Central memory CD8-positive, alpha-beta T cell (primary cell): ENCODE results near the gene GLRX5.

Experiments
- ATAC-seq: fragments of 150-1000 bp; cut with Tn5 transposase; replicated peaks from 2 replicates; pipeline ENCODE4 v1.10.0; 2022; ENCODE audit warnings: mild to moderate bottlenecking, moderate FRiP score, moderate number of reproducible peaks; ENCODE audit not compliant: poor library complexity, severe bottlenecking; ENCODE audit errors: extremely low read depth
- DNase-seq, 2 donors: peaks; one replicate each; pipeline ENCODE4 v3.0.0; 2021; ENCODE audit warnings: low spot score in 2 of 2
- H3K27ac Mint-ChIP-seq: one replicate; pipeline ENCODE4 v1.8.0; 2022; ENCODE audit warnings: low read depth, mild to moderate bottlenecking, moderate library complexity, mixed read lengths
- H3K27me3 Mint-ChIP-seq: one replicate; pipeline ENCODE4 v1.8.0; 2022; ENCODE audit warnings: mixed read lengths
- H3K36me3 Mint-ChIP-seq: one replicate; pipeline ENCODE4 v1.8.0; 2022; ENCODE audit warnings: mild to moderate bottlenecking, moderate library complexity, mixed read lengths; ENCODE audit not compliant: insufficient read depth
- H3K4me1 Mint-ChIP-seq: one replicate; pipeline ENCODE4 v1.8.0; 2022; ENCODE audit warnings: mixed read lengths
- H3K4me3 Mint-ChIP-seq: one replicate; pipeline ENCODE4 v1.8.0; 2022; ENCODE audit warnings: mild to moderate bottlenecking, moderate library complexity, mixed read lengths
- H3K9me3 Mint-ChIP-seq: one replicate; pipeline ENCODE4 v1.8.0; 2022; ENCODE audit warnings: mixed read lengths

GLRX5 gene

DNA sequence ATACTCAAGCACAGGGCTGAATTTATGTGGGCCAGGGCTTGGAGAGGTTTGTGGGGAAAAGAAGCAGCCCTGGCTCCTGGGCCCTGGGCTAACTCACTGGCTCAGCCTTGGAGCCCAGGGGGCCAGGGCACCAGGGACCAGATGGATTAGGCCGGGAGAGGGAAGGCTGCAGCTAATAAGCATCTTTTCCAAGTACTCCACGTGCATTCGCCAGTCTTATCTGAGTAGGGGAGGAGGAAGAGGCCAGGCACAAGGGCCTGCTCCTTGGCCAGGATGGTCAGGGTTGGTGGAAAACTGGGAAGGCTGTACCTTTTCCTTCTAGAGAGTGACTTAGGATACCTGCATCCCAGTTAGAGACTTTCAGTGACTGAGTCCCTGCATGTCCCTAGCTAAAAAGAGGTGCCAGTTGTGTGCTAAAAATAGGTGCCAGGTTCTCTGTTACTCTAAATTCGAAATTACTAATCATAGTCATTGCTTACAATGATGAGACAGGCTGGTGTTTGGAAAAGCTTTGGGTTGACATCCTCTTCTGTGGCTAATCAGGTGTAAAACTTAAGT is 1.3 kb downstream of the GLRX5 start:
- no peak for DNase-seq
- peak overlapping the region; percentile 88 for H3K4me3 Mint-ChIP-seq
- no peaks in the 10 kb centered on the region for H3K27me3 Mint-ChIP-seq
- peaks cover 68% of the 10 kb centered on the region for H3K4me1 Mint-ChIP-seq
- no peaks in the 10 kb centered on the region for H3K9me3 Mint-ChIP-seq
- no peak for ATAC-seq
- H3K27ac Mint-ChIP-seq = peak overlapping the region; percentile 93
- peaks cover 12% of the 10 kb centered on the region for H3K36me3 Mint-ChIP-seq

DNA sequence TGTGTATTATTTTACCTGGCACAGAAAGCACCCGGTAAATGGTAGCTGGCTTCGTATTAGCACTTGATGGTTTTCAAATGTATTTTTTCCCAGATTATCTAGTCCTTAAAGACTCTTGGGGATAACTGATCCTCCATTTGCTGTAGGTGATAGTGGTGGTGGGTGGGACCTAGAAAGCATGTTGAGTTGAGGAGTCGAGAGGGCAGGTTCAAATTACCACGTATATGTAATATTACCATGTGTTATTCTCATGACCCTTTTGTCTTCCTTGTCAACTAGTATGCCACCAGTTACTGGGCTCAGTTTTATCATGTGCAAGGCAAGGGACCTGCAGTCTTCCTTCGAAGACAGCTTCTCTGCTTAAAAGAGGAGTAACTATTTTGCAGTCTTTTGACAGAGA is 1.8 kb downstream of the GLRX5 start:
- H3K27ac Mint-ChIP-seq = no peak overlapping the region
- H3K36me3 Mint-ChIP-seq = peaks cover 12% of the 10 kb centered on the region
- H3K4me1 Mint-ChIP-seq = peaks cover 63% of the 10 kb centered on the region
- DNase-seq (no peak), ATAC-seq (no peak)
- H3K4me3 Mint-ChIP-seq = no peak overlapping the region
- no peaks in the 10 kb centered on the region for H3K27me3 Mint-ChIP-seq
- H3K9me3 Mint-ChIP-seq = no peaks in the 10 kb centered on the region

DNA sequence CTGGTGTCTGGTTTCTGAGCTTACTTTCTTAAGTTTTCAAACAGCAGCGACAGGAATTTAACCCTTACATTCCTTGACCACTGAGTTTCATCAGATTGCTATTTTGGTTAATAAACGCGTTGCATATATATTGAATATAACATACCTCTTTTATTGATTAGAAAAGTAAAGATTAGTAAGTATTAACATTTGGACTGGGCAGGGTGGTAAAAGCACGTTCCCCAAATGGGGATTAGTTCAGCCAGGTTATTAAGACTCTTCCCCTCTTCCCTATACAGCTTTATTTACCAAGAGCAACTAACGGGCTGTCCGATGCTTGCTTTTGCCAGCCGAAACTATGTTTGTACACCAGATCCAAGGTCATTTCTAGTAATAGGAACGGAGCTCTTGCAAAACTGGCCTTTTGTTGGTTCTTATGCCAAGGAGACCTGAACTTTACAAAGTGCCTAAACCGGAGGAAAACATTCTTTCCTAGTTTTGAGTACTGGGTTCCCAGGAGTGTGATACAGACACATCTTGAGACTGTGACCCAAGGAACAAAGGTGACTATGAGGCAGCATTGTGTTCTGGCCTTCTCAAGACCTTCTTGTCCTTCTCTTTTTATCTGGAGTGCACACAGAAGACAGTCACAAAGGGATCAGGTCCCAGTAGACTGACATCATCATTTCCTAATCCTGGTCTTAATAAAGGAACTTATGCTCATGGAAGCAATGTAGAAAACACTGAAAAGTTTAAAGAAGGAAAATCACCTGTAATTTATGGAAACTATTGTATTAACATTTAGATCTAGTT is 2.6 kb downstream of the GLRX5 start:
- DNase-seq (no peak), ATAC-seq (no peak)
- H3K4me3 Mint-ChIP-seq = no peak overlapping the region
- H3K9me3 Mint-ChIP-seq = no peaks in the 10 kb centered on the region
- peaks cover 12% of the 10 kb centered on the region for H3K36me3 Mint-ChIP-seq
- peaks cover 55% of the 10 kb centered on the region for H3K4me1 Mint-ChIP-seq
- no peaks in the 10 kb centered on the region for H3K27me3 Mint-ChIP-seq
- H3K27ac Mint-ChIP-seq = peak overlapping the region; percentile 16

DNA sequence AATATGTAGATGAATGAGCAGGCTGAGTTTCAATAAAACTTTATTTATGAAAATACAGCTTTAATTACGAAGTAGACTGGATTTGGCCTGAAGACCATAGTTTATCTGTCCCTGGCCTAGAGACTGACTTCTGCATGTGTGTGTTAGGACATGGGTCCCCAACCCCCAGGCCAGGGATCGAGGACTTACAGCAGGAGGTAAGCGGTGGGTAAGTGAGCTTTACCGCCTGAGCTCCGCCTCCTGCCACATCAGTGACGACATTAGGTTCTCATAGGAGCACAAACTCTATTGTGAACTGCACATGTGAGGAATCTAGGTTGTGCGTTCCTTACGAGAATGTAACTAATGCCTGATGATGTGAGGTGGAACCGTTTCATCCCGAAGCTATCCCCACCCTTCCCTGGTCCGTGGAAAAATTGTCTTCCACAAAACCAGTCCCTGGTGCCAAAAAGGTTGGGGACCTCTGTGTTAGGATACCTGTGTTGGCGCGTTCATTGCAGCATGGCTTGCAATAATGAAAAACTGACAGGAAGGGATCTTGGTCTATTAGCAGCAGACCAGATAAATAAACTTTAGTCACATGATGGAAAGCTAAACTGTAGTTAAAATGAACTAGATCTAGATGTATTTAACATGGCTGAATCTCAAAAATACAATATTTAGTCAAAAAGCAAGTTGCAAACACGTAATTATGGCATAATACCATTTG is 4.1 kb downstream of the GLRX5 start:
- peaks cover 42% of the 10 kb centered on the region for H3K4me1 Mint-ChIP-seq
- no peaks in the 10 kb centered on the region for H3K9me3 Mint-ChIP-seq
- H3K27ac Mint-ChIP-seq = no peak overlapping the region
- H3K27me3 Mint-ChIP-seq = no peaks in the 10 kb centered on the region
- H3K36me3 Mint-ChIP-seq = peaks cover 12% of the 10 kb centered on the region
- ATAC-seq (no peak), DNase-seq (no peak)
- no peak overlapping the region for H3K4me3 Mint-ChIP-seq

DNA sequence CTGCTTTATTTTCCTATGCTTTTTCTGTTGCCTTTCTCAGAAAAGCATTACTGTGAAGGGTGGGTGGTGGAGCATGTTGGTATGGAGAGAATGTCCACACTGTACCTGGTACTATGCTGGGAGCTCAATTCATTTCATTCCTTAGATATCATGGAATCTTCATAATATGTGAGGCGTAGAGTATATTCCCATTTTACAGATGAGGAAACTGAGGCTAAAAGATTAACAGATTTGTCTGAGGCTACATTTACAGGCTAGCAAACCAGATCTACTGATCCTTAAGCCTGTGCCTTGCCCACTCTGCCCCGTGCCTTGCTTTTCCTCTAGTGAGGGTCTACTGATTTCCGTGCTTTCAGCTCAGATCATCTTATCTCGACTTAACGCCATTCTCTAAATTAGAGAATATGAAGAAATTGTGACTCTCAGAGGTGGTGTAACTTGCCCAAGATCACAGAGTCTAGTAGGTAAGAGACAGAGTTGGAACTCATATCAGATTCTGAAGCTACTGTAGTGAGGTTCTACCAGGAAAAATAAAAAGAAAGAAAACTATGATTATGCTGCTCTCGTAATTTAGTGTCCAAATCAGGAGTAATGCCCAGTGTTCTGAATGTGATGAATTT is 5.5 kb downstream of the GLRX5 start:
- DNase-seq (no peak), ATAC-seq (no peak)
- Mint-ChIP-seq H3K27me3 (no peaks in the 10 kb centered on the region), H3K36me3 (peaks cover 6% of the 10 kb centered on the region), H3K4me3 (no peak overlapping the region), H3K27ac (no peak overlapping the region), H3K4me1 (peaks cover 40% of the 10 kb centered on the region), H3K9me3 (no peaks in the 10 kb centered on the region)

DNA sequence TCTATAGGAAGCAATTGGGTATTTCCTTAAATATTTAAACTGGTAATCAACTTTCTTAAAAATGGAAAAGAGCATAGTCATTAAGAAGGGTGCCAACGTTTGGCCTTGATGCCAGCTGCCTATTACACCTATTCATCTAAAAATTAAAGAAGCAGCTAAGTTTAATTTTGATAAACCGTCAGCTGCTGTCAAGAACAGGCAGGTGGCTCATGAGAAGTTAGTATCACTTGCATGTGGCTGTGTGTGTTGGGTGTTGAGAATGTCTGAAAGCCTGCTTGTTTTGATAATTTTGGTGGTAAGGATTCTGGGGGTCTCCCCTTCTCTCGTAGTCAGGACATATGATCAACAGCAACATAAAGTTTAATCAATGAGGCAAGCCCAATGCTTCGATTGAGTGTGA is 6.5 kb downstream of the GLRX5 start:
- no peak overlapping the region for H3K27ac Mint-ChIP-seq
- H3K4me1 Mint-ChIP-seq = peaks cover 30% of the 10 kb centered on the region
- no peak for ATAC-seq
- H3K27me3 Mint-ChIP-seq = no peaks in the 10 kb centered on the region
- H3K4me3 Mint-ChIP-seq = no peak overlapping the region
- no peak for DNase-seq
- no peaks in the 10 kb centered on the region for H3K9me3 Mint-ChIP-seq
- H3K36me3 Mint-ChIP-seq = peaks cover 4% of the 10 kb centered on the region

DNA sequence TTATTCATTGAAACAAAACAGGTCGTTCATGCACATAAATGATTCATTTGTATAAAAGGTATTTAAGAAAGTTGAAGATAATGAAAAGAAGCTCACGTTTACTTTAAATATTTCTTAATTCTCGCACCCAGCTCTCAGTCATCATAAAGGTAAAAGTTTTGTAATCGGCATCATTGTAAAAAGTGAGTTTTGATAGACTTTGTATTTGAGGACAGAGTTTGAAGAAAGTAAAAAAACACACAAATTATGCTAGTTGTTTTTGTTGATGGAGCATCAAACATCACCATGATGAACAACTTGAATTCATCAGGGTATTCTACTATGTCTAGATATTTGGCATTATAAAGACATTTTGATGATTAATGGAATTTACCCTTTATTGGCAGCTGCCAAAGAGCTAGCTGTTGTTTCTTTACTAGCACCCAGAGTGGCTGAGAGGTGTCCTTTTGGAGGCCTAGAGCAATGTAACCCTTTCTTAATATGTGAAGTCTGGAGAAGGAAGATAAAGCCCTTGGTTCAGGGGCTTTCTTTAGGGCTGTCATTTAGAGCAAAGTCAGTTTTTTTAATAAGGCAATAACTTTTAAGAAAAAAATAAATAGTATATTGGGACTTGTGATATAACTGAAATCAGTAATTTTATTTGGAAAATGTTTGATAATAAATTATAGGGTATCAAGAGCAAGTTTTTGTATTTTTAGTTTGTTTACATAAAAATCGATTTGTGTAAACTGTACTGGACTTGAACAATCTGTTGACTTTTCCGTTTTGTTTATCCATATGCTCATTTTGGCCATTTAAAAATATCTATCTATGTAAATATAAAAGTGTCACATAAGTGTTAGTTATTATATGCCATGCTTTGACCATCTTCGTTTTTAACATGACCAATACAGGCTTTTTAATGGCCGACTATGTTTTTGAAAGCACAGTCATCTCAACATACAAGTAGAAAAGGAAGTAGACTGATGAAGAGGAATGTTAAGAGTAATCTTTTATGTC is 7.4 kb downstream of the GLRX5 start:
- H3K4me1 Mint-ChIP-seq = peaks cover 36% of the 10 kb centered on the region
- peaks cover 4% of the 10 kb centered on the region for H3K36me3 Mint-ChIP-seq
- H3K4me3 Mint-ChIP-seq = no peak overlapping the region
- H3K27me3 Mint-ChIP-seq = no peaks in the 10 kb centered on the region
- H3K27ac Mint-ChIP-seq = no peak overlapping the region
- ATAC-seq (no peak), DNase-seq (no peak)
- no peaks in the 10 kb centered on the region for H3K9me3 Mint-ChIP-seq

DNA sequence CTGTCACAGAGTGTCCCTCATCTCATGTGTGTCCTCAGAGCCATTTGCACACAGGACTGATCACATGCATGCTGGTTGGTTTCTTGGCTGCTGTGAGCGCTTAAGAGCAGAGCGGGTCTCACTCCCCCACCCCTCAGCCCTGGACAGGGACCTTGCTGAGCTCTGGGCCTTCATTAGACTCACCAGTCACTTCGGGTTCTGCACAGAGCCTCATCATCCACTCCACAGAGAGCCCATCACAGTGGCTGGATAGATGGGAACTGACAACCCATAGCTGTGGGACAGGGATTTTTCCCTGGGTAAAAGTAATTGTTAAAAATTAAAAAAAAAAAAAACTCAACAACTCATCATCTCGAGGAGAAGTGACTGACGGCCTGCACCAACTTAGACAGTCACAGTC is 8.2 kb downstream of the GLRX5 start:
- Mint-ChIP-seq H3K27me3 (no peaks in the 10 kb centered on the region), H3K36me3 (peaks cover 4% of the 10 kb centered on the region), H3K4me3 (no peak overlapping the region), H3K27ac (no peak overlapping the region), H3K4me1 (peaks cover 30% of the 10 kb centered on the region), H3K9me3 (no peaks in the 10 kb centered on the region)
- no peak for DNase-seq
- no peak for ATAC-seq

DNA sequence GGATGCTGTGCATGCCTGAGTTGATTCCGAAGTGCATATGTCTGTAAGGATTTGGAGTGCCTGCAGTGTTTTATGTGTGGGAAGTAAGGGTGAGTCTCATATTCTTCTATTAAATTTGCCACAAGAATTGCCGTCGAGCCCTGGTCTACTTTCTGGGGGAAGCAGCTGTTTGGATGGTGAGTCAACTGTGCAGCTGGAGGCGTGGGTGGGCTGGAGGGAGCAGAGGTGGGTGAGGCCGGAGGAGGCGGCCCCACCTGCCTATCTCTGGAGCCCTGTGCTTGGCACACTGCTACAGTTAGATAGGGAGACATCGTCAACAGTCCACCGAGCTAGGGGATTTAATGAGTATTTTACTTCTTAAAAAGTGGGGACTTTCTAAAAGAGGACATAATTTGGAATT is 9.7 kb downstream of the GLRX5 start:
- H3K36me3 Mint-ChIP-seq = peaks cover 4% of the 10 kb centered on the region
- no peak overlapping the region for H3K27ac Mint-ChIP-seq
- ATAC-seq (no peak), DNase-seq (no peak)
- peaks cover 17% of the 10 kb centered on the region for H3K4me1 Mint-ChIP-seq
- no peaks in the 10 kb centered on the region for H3K27me3 Mint-ChIP-seq
- no peak overlapping the region for H3K4me3 Mint-ChIP-seq
- no peaks in the 10 kb centered on the region for H3K9me3 Mint-ChIP-seq

DNA sequence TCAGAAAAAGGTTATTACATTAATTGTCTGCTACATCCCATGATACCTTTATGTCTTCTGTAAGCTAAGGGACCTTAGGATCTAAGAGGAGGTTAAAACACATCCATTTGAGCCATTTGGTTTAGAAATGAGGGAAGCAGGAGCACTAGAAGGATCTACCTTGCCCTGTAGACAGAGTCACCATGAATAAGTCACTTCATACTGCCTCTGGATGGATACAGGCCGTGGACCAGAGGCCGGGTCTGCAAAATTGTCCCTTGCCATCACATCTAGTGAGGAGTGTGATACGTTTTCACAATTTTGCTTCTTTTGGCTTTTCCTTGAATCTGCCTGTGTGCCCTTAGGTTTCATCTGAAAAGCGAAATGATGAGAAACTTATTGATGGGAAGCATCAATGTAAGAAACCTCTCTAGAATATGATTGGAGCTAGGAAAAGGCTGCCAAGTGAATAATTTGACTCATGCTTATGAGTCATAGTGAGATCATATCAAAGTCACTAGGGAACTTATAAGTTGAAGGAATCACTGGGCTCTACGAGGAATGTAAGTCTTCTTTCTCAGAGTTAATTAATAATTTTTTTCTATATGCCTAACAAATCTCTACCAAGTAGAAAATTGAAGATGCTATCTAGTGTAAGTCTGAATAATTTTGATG is 10.8 kb downstream of the GLRX5 start:
- Mint-ChIP-seq H3K36me3 (peaks cover 4% of the 10 kb centered on the region), H3K27me3 (no peaks in the 10 kb centered on the region), H3K4me3 (no peak overlapping the region), H3K27ac (no peak overlapping the region), H3K9me3 (no peaks in the 10 kb centered on the region), H3K4me1 (peaks cover 11% of the 10 kb centered on the region)
- ATAC-seq = no peak
- DNase-seq = no peak

DNA sequence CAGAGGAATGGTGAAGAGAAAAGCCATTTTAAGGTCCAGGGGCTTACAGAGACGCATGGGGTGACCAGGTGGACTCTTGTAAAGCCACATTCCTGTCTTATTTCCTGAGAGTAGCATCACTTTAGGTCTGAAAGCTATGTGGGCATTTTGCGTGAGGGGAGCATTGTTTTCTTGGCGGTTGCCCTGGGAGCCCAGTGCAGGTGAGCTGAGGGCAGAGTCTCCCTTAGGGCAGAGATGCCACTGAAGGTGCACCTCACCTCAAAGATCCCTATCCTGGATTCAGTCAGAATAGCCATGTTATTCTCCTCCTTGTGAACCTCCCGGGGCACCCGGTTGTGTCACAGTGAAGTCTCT is 12.4 kb downstream of the GLRX5 start:
- DNase-seq = no peak
- peaks cover 8% of the 10 kb centered on the region for H3K4me1 Mint-ChIP-seq
- no peaks in the 10 kb centered on the region for H3K9me3 Mint-ChIP-seq
- no peak overlapping the region for H3K4me3 Mint-ChIP-seq
- H3K36me3 Mint-ChIP-seq = peaks cover 4% of the 10 kb centered on the region
- peak overlapping the region; percentile 40 for H3K27ac Mint-ChIP-seq
- no peak for ATAC-seq
- H3K27me3 Mint-ChIP-seq = no peaks in the 10 kb centered on the region
